ENCODE data around the gene PARD3B. TPM values are rescaled to one million over a fixed set of nuclear protein-coding genes. Genes with fewer than 3 reads are reported as not detected.

Gene PARD3B
- total and polyA plus RNA-seq, 2 experiments from 2014 or later: 3.5 to 4.4 TPM

- 0 out of 2 replicates have a peak, but pooled peaks cover 7% of the 10 kb centered on the region for H3K9me2 ChIP-seq (ENCODE audit: insufficient read depth)
- no peak overlapping the region for H3K4me3 ChIP-seq
- no peak overlapping the region for H2AFZ ChIP-seq
- H3K36me3 Mint-ChIP-seq (ENCODE audit: low read depth): no peaks in the 10 kb centered on the region
- H3F3A ChIP-seq (replicated peaks; ENCODE audit: low read depth): no peaks in the 10 kb centered on the region
- no peaks in the 10 kb centered on the region for H3K27me3 ChIP-seq (ENCODE audit: insufficient read depth)
- no peak overlapping the region for H3K27ac Mint-ChIP-seq
- no peak overlapping the region for H3K4me2 ChIP-seq
- H3K36me3 ChIP-seq (ENCODE audit: insufficient read depth): no peaks in the 10 kb centered on the region
- H3K27ac ChIP-seq (ENCODE audit: low read depth): no peak overlapping the region
- DNase-seq (ENCODE audit: low spot score) (no peak), ATAC-seq (no peak)
- H3K4me1 Mint-ChIP-seq: peaks cover 3% of the 10 kb centered on the region; the same call in 2 of the 3 replicates
- H3K9me3 Mint-ChIP-seq: no peaks in the 10 kb centered on the region
- no peaks in the 10 kb centered on the region for H3K4me1 ChIP-seq (ENCODE audit: insufficient read depth)
- no peak overlapping the region for H3K4me3 Mint-ChIP-seq
- TF ChIP-seq POLR2AphosphoS5 (IDR thresholded peaks at IDR 0.05; ENCODE audit: low read depth): no peak
- no peak for TF ChIP-seq ZNF462 (CRISPR knock-in tag; IDR thresholded peaks at IDR 0.05)
- no peak for TF ChIP-seq ZNF114 (CRISPR knock-in tag; IDR thresholded peaks at IDR 0.05)
- TF ChIP-seq ZNF331 (CRISPR knock-in tag; IDR thresholded peaks at IDR 0.05; ENCODE audit: low read depth): no peak
- no peak for TF ChIP-seq CREB1 (CRISPR knock-in tag; IDR thresholded peaks at IDR 0.05; ENCODE audit: low read depth)
- TF ChIP-seq CTCF (conservative IDR thresholded peaks at IDR 0.05; ENCODE audit: low read depth in 2 of 2): no peak
- no peak for TF ChIP-seq EZH2phosphoT487 (IDR thresholded peaks at IDR 0.05; ENCODE audit: unreplicated experiment)
- TF ChIP-seq JUNB (IDR thresholded peaks at IDR 0.05; ENCODE audit: unreplicated experiment): no peak
- no peak for TF ChIP-seq NANOG (IDR thresholded peaks at IDR 0.05; ENCODE audit: borderline replicate concordance)
- TF ChIP-seq EZH2 (IDR thresholded peaks at IDR 0.05; ENCODE audit: low read depth, unreplicated experiment): no peak
- no peak for TF ChIP-seq REST (IDR thresholded peaks at IDR 0.05; ENCODE audit: unreplicated experiment)
- no peaks in the 10 kb centered on the region for H4K20me1 ChIP-seq (replicated peaks; ENCODE audit: insufficient read depth)
- no peaks in the 10 kb centered on the region for H3K79me2 ChIP-seq (replicated peaks; ENCODE audit: insufficient read depth)
- no peaks in the 10 kb centered on the region for H3K27me3 Mint-ChIP-seq (ENCODE audit: insufficient read depth, low read depth, poor library complexity)
Measured at GRCh38 chr2:205568620-205569019, 1023.3 kb downstream of the PARD3B start.
